Measurements from ENCODE around the gene FRMD3.

Gene FRMD3

GRCh38 chr9:83236029-83236696 lies 302.0 kb downstream of the FRMD3 start:
- DNase-seq (ENCODE audit: low read depth, low spot score), result no peak

- no peak for DNase-seq (ENCODE audit: low read depth, low spot score)
These were observed 302.7 kb downstream of the FRMD3 start for GRCh38 chr9:83235526-83235925.

GRCh38 chr9:83234541-83234940 lies 303.7 kb downstream of the FRMD3 start:
- no peak for DNase-seq (ENCODE audit: low read depth, low spot score)

GRCh38 chr9:83233647-83234046 lies 304.6 kb downstream of the FRMD3 start:
- no peak for DNase-seq (ENCODE audit: low read depth, low spot score)

- DNase-seq (ENCODE audit: low read depth, low spot score), result no peak
These were observed 307.2 kb downstream of the FRMD3 start for GRCh38 chr9:83231039-83231438.

- no peak for DNase-seq (ENCODE audit: low read depth, low spot score)
These were observed 317.5 kb downstream of the FRMD3 start for GRCh38 chr9:83220730-83221129.

GRCh38 chr9:83219924-83220438 lies 318.2 kb downstream of the FRMD3 start:
- no peak for DNase-seq (ENCODE audit: low read depth, low spot score)

GRCh38 chr9:83219154-83219923 lies 318.9 kb downstream of the FRMD3 start:
- peak; percentile 28 for DNase-seq (ENCODE audit: low read depth, low spot score)

GRCh38 chr9:83218411-83219090 lies 319.6 kb downstream of the FRMD3 start:
- DNase-seq (ENCODE audit: low read depth, low spot score), result no peak

- no peak for DNase-seq (ENCODE audit: low read depth, low spot score)
These were observed 328.9 kb downstream of the FRMD3 start for GRCh38 chr9:83209188-83209731.

- no peak for DNase-seq (ENCODE audit: low read depth, low spot score)
These were observed 329.9 kb downstream of the FRMD3 start for GRCh38 chr9:83208065-83208850.

- no peak for DNase-seq (ENCODE audit: low read depth, low spot score)
These were observed 334.2 kb downstream of the FRMD3 start for GRCh38 chr9:83204047-83204446.

GRCh38 chr9:83200531-83200930 lies 337.7 kb downstream of the FRMD3 start:
- no peak for DNase-seq (ENCODE audit: low read depth, low spot score)

GRCh38 chr9:83199832-83200231 lies 338.4 kb downstream of the FRMD3 start:
- DNase-seq (ENCODE audit: low read depth, low spot score), result no peak

GRCh38 chr9:83199240-83199639 lies 339.0 kb downstream of the FRMD3 start:
- peak; percentile 23 for DNase-seq (ENCODE audit: low read depth, low spot score)

GRCh38 chr9:83198371-83198770 lies 339.8 kb downstream of the FRMD3 start:
- DNase-seq (ENCODE audit: low read depth, low spot score), result no peak

- no peak for DNase-seq (ENCODE audit: low read depth, low spot score)
These were observed 340.6 kb downstream of the FRMD3 start for GRCh38 chr9:83197591-83197990.

GRCh38 chr9:83196946-83197345 lies 341.3 kb downstream of the FRMD3 start:
- DNase-seq (ENCODE audit: low read depth, low spot score), result no peak
